GM18511 (cell line): Measurements from ENCODE around the gene CALU.

Experiments
- ATAC-seq: cut with Tn5 transposase; IDR thresholded peaks from one replicate; pipeline ENCODE4 v1.9.1; 2021; ENCODE audit warnings: mild to moderate bottlenecking, moderate library complexity; ENCODE audit not compliant: unreplicated experiment

Gene CALU

GRCh38 chr7:128807191-128807590 lies 68.0 kb downstream of the CALU start:
- ATAC-seq: no peak

GRCh38 chr7:128809363-128809762 lies 70.2 kb downstream of the CALU start:
- no peak for ATAC-seq

GRCh38 chr7:128810473-128810872 lies 71.3 kb downstream of the CALU start:
- ATAC-seq: no peak

- ATAC-seq: no peak
Measured at GRCh38 chr7:128810997-128811396, 71.8 kb downstream of the CALU start.

GRCh38 chr7:128811631-128812430 lies 72.7 kb downstream of the CALU start:
- ATAC-seq: no peak

- ATAC-seq: no peak
Measured at GRCh38 chr7:128812514-128813168, 73.5 kb downstream of the CALU start.

GRCh38 chr7:128814499-128814898 lies 75.3 kb downstream of the CALU start:
- ATAC-seq: no peak

GRCh38 chr7:128815289-128815942 lies 76.3 kb downstream of the CALU start:
- ATAC-seq: no peak

GRCh38 chr7:128818694-128819093 lies 79.5 kb downstream of the CALU start:
- ATAC-seq: no peak
